Gastrocnemius medialis (tissue), 4 donors: ENCODE results near the gene FOXP4.

Experiments
- POLR2A ChIP-seq, 2 donors: fragments of 450-650 bp; IDR thresholded peaks; one replicate each; pipeline ENCODE4 v1.6.1; 2017; ENCODE audit warnings: antibody characterized with exemption in 2 of 2, mild to moderate bottlenecking in 2 of 2, moderate library complexity in 2 of 2
- TF ChIP-seq, protein P1 (sequence below), 5 experiments: fragments of 450-650 bp in 3 of 5; fragments of 200-600 bp in 2 of 5; sonication (generic) in 2 of 5; IDR thresholded peaks in 4 of 5; conservative IDR thresholded peaks in 1 of 5; 1 replicate in 4 of 5; 2 replicates in 1 of 5; pipeline ENCODE4 v1.5.1; 2016 to 2019; ENCODE audit warnings: antibody characterized with exemption in 5 of 5, mild to moderate bottlenecking in 3 of 5, moderate library complexity in 3 of 5

DNA sequence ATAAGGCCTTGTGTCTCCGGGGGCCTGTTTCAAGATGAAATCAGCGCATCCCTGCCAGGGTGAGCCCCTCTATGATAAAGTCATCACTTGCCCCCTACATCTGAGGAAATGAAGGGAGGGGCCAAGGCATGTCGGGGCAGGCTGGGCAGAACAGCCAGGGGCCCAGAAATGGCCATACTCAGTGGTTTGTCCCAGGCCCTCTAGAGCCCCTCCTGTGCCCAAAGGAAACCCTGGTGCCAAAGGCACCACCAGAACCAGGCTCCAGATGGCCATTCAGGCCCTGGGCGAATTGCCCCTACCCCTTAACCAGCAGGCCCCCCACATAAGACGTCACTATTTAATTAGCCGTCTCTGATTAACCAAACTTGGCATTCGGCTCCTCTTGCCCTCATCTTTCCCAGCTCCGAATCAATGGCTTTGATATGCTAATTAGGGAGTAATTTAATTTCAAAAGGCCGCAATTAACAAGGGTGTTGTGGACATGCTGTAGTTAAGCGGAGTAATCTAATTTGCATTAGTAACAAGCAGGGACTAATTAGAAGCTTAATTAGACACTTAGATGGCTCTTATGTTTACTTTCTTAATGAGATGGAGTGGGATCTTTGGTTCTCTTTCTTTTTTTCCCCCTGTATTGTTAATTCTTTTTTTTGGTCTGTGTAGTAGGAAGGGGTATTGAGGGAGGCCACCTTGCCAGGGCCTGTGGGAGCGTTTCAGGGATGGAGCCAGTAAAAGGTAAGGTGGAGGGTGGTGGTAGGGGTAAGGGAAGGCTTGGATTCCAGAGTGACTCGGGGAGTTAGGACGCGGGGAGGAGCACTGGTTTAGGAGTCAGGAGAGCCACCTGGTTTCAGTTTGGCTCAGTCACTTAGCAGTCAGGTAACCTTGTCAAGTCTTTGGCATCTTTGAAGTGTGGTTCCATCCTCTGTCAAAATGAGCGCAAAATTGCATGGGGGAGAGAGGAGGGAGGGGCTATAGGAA, 9.4 kb downstream of the FOXP4 start:
- TF ChIP-seq, protein P1, sequence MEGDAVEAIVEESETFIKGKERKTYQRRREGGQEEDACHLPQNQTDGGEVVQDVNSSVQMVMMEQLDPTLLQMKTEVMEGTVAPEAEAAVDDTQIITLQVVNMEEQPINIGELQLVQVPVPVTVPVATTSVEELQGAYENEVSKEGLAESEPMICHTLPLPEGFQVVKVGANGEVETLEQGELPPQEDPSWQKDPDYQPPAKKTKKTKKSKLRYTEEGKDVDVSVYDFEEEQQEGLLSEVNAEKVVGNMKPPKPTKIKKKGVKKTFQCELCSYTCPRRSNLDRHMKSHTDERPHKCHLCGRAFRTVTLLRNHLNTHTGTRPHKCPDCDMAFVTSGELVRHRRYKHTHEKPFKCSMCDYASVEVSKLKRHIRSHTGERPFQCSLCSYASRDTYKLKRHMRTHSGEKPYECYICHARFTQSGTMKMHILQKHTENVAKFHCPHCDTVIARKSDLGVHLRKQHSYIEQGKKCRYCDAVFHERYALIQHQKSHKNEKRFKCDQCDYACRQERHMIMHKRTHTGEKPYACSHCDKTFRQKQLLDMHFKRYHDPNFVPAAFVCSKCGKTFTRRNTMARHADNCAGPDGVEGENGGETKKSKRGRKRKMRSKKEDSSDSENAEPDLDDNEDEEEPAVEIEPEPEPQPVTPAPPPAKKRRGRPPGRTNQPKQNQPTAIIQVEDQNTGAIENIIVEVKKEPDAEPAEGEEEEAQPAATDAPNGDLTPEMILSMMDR (IDR thresholded peaks at IDR 0.05 in 4 of 5, conservative IDR thresholded peaks at IDR 0.05 in 1 of 5): no peak
- TF ChIP-seq POLR2A (IDR thresholded peaks at IDR 0.05): no peak
